ENCODE measurements around the gene SMTNL1. TPM values are rescaled to one million over a fixed set of nuclear protein-coding genes. Genes with fewer than 3 reads are reported as not detected.
A peak's percentile ranks its signal among the peaks of the same experiment; 100 is the strongest.

Gene SMTNL1
- total RNA-seq, 4 donors from 2014 or later: not detected

DNA sequence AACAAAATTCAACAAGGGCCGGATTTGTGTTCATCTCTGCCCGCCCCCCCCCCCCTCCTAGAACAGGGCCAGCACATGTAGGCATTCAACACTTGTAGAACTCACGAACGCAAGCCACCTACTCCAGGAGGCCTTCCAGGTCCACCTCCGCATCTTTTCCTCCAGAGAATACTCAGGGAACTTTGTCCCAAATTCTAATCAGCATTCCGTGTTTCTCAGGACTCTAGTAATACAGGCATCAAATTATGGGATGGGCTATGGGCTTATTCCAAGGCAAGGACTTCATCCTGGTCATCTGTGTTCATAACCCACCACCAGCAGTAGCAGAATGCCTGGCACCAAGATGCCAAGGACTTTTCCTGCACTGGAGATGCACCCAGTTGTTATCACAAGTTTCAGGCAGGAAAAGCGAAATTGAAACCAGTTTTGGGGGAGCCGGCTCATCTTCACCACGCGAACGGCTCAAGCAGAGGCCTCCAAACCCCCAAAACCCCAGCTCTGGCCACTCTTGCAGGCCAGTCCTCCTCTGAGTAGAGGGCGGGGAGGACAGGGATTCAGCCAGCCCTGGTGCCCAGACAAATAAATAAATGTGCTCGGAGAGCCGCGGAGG, 29.6 kb downstream of the SMTNL1 start:
- DNase-seq: no peak
- TF ChIP-seq, protein P1, sequence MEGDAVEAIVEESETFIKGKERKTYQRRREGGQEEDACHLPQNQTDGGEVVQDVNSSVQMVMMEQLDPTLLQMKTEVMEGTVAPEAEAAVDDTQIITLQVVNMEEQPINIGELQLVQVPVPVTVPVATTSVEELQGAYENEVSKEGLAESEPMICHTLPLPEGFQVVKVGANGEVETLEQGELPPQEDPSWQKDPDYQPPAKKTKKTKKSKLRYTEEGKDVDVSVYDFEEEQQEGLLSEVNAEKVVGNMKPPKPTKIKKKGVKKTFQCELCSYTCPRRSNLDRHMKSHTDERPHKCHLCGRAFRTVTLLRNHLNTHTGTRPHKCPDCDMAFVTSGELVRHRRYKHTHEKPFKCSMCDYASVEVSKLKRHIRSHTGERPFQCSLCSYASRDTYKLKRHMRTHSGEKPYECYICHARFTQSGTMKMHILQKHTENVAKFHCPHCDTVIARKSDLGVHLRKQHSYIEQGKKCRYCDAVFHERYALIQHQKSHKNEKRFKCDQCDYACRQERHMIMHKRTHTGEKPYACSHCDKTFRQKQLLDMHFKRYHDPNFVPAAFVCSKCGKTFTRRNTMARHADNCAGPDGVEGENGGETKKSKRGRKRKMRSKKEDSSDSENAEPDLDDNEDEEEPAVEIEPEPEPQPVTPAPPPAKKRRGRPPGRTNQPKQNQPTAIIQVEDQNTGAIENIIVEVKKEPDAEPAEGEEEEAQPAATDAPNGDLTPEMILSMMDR (IDR thresholded peaks at IDR 0.05): no peak
- TF ChIP-seq POLR2A (IDR thresholded peaks at IDR 0.05): no peak
- peak overlapping the region in 2 of 3 donors; percentile 78 to 86 for H3K4me3 ChIP-seq (replicated peaks in 1 of 3)
- no peaks in the 10 kb centered on the region for H3K36me3 ChIP-seq
- intact Hi-C loops (cut with DNase I): loop anchor here (5.0 kb wide), 1 partner anchor 70 kb away; no protein-coding TSS in a partner anchor
- H3K4me1 ChIP-seq: peaks cover 7 to 18% of the 10 kb centered on the region in 2 donors
- WGBS, 2 donors: 12 to 28% methylated on average over 10 to 15 of the region's 15 CpGs
- H3K27me3 ChIP-seq: no peaks in the 10 kb centered on the region
- H3K9me3 ChIP-seq: no peaks in the 10 kb centered on the region
- peak overlapping the region; percentile 10 to 84 (median 83) for H3K27ac ChIP-seq

DNA sequence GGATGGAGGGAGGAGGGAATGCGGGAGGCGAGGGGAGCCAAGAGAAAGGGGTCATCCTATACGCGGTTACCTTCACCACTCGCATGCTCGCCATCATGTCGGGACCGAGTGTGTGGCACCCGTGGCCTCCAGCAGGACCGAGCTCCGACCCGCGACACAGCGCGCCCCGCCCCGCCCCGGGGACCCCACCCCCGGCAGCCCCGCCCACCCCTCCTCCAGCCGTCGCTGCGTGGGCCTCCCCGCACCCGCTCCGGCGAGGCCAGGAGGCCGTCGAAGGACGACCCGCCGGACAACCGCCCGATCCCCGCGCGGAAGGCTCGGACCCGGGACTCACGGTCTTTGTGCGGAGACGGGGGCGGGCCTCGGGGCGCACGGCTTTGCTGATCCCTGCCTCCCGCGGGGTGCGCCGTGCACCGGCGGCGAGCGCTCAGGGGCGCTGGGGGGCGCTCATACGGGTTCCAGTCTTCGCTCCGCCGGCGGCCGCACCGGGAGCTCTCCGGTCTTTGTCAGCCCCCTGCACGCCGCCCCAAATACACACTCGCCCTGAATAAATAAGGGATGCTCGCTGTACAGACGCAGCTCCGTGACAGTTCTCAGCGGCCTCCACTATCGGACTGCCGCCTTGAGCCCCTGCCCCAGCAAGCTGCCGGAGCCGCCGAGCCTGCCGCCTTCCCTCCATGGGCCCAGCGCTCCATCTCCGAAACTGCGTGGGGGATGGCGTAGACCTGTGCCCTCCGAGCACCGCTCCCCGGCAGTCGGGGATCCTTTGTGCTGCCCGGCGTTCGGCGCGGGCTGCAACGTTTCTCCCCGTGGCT, 30.3 kb downstream of the SMTNL1 start, which contains the start of gene UBE2L6:
Gene UBE2L6, minus strand, starts transcription at position 158 of the 815 bp plus-strand sequence. Its CDS starts 61 bp downstream, at position 97.
- Histone ChIP-seq H3K27me3 (no peaks in the 10 kb centered on the region), H3K9me3 (no peaks in the 10 kb centered on the region), H3K27ac (peak within 1 kb of the TSS; percentile 10 to 84 (median 83)), H3K4me3 (replicated peaks in 1 of 3) (peak within 1 kb of the TSS; percentile 73 to 86 (median 78)), H3K36me3 (no peaks in the 10 kb centered on the region), H3K4me1 (peaks cover 7 to 18% of the 10 kb centered on the region in 2 donors)
- TF ChIP-seq, protein P1 (IDR thresholded peaks at IDR 0.05): peak in 1 of 6 experiments; percentile 92
- TF ChIP-seq POLR2A (IDR thresholded peaks at IDR 0.05): peak in 1 of 2 donors; percentile 31
- intact Hi-C loops (cut with DNase I): loop anchor here (5.0 kb wide), 1 partner anchor 70 kb away; no protein-coding TSS in a partner anchor
- 0% methylated on average over 14 to 29 of the region's 92 CpGs for WGBS, 2 donors
- DNase-seq: peak; percentile 80 to 84

- intact Hi-C loops (cut with DNase I): loop anchor here (5.0 kb wide), 1 partner anchor 69 kb away; no protein-coding TSS in a partner anchor
- no peak for DNase-seq
- H3K27ac ChIP-seq: peak overlapping the region in 2 of 3 donors; percentile 83 to 84
Measured at GRCh38 chr11:57568330-57568766, 31.0 kb downstream of the SMTNL1 start.

DNA sequence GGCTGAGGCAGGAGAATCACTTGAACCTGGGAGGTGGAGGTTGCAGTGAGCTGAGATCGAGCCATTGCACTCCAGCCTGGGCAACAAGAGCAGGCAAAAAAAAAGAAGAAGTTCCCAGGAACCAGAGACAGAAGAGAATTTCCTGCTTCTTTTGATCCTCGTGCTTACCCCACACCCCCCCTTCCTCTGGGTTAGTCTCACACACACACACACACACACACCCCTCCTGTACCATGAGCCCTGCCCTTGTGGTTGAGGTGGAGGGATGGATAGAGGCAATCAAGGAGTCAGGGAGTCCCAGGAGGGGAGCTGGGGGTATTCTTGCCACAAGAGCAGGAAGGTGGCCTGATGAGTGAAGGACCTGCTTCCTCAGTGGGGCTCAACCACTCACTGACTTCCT, 34.2 kb downstream of the SMTNL1 start:
- Histone ChIP-seq H3K36me3 (no peaks in the 10 kb centered on the region), H3K4me3 (replicated peaks in 1 of 3) (no peak overlapping the region), H3K9me3 (no peaks in the 10 kb centered on the region), H3K4me1 (peaks cover 0 to 4% of the 10 kb centered on the region in 2 donors), H3K27me3 (no peaks in the 10 kb centered on the region), H3K27ac (no peak overlapping the region)
- DNase-seq: no peak
- intact Hi-C loops (cut with DNase I): no loop called here
- WGBS, 2 donors: 66 to 76% methylated on average over 2 of the region's 2 CpGs
- TF ChIP-seq POLR2A (IDR thresholded peaks at IDR 0.05): no peak
- TF ChIP-seq, protein P1 (IDR thresholded peaks at IDR 0.05): no peak

More at GRCh38 chr11:57568330-57568766, 31.0 kb downstream of the SMTNL1 start:
- WGBS, 2 donors: 36 to 48% methylated on average over 5 to 6 of the region's 6 CpGs
- Histone ChIP-seq H3K4me3 (replicated peaks in 1 of 3) (peak overlapping the region in 2 of 3 donors; percentile 73 to 78), H3K27me3 (no peaks in the 10 kb centered on the region), H3K36me3 (no peaks in the 10 kb centered on the region), H3K9me3 (no peaks in the 10 kb centered on the region), H3K4me1 (peaks cover 7 to 18% of the 10 kb centered on the region in 2 donors)
- no peak for TF ChIP-seq POLR2A (IDR thresholded peaks at IDR 0.05)
- TF ChIP-seq, protein P1 (IDR thresholded peaks at IDR 0.05): peak in 5 of 6 experiments; percentile 74 to 87 (median 85)

All from thyroid gland (tissue), 4 donors.